ENCODE measurements around the gene TPST1.
"Not testable (repeated sequence)": the region's sequence is repeated elsewhere in the genome, so short reads cannot be mapped to it uniquely, and the experiment has no call there.

TPST1 gene

GRCh38 chr7:66333443-66333842 is 128.3 kb downstream of the TPST1 start:
- no peak for DNase-seq (ENCODE audit: low read depth)

- no peak for DNase-seq (ENCODE audit: low read depth)
Measured at GRCh38 chr7:66335318-66335717, 130.2 kb downstream of the TPST1 start.

GRCh38 chr7:66336760-66337159 is 131.6 kb downstream of the TPST1 start:
- DNase-seq (ENCODE audit: low read depth) = no peak

GRCh38 chr7:66339141-66339540 is 134.0 kb downstream of the TPST1 start:
- no peak for DNase-seq (ENCODE audit: low read depth)

GRCh38 chr7:66344166-66344565 is 139.0 kb downstream of the TPST1 start:
- no peak for DNase-seq (ENCODE audit: low read depth)

GRCh38 chr7:66348531-66348930 is 143.4 kb downstream of the TPST1 start:
- DNase-seq (ENCODE audit: low read depth) = no peak

- no peak for DNase-seq (ENCODE audit: low read depth)
Measured at GRCh38 chr7:66348959-66349358, 143.8 kb downstream of the TPST1 start.

GRCh38 chr7:66352071-66352470 is 146.9 kb downstream of the TPST1 start:
- DNase-seq (ENCODE audit: low read depth) = no peak

- no peak for DNase-seq (ENCODE audit: low read depth)
Measured at GRCh38 chr7:66353547-66353946, 148.4 kb downstream of the TPST1 start.

- no peak for DNase-seq (ENCODE audit: low read depth)
Measured at GRCh38 chr7:66355756-66356155, 150.6 kb downstream of the TPST1 start.

- no peak for DNase-seq (ENCODE audit: low read depth)
Measured at GRCh38 chr7:66356277-66356721, 151.2 kb downstream of the TPST1 start.

GRCh38 chr7:66357087-66357486 is 152.0 kb downstream of the TPST1 start:
- no peak for DNase-seq (ENCODE audit: low read depth)

GRCh38 chr7:66359656-66360211 is 154.6 kb downstream of the TPST1 start:
- DNase-seq (ENCODE audit: low read depth) = no peak

- no peak for DNase-seq (ENCODE audit: low read depth)
Measured at GRCh38 chr7:66362136-66362535, 157.0 kb downstream of the TPST1 start.

- DNase-seq (ENCODE audit: low read depth) = no peak
Measured at GRCh38 chr7:66363635-66364034, 158.5 kb downstream of the TPST1 start.

GRCh38 chr7:66365031-66365430 is 159.9 kb downstream of the TPST1 start:
- not testable (repeated sequence) for DNase-seq (ENCODE audit: low read depth)

- no peak for DNase-seq (ENCODE audit: low read depth)
Measured at GRCh38 chr7:66371096-66371824, 166.1 kb downstream of the TPST1 start.

GRCh38 chr7:66374141-66374840 is 169.2 kb downstream of the TPST1 start:
- not testable (repeated sequence) for DNase-seq (ENCODE audit: low read depth)

GRCh38 chr7:66376264-66376945 is 171.3 kb downstream of the TPST1 start:
- DNase-seq (ENCODE audit: low read depth) = no peak

GRCh38 chr7:66377045-66377444 is 171.9 kb downstream of the TPST1 start:
- no peak for DNase-seq (ENCODE audit: low read depth)

- DNase-seq (ENCODE audit: low read depth) = no peak
Measured at GRCh38 chr7:66377714-66378113, 172.6 kb downstream of the TPST1 start.

- DNase-seq (ENCODE audit: low read depth) = no peak
Measured at GRCh38 chr7:66379542-66380160, 174.5 kb downstream of the TPST1 start.

Data from stimulated activated CD8-positive, alpha-beta memory T cell treated with anti-CD3 and anti-CD28 coated beads, Interleukin-4, amount 100 ng/mL, for 24 hours (primary cell).